Measurements from ENCODE around the gene LRRC4C.

DNA sequence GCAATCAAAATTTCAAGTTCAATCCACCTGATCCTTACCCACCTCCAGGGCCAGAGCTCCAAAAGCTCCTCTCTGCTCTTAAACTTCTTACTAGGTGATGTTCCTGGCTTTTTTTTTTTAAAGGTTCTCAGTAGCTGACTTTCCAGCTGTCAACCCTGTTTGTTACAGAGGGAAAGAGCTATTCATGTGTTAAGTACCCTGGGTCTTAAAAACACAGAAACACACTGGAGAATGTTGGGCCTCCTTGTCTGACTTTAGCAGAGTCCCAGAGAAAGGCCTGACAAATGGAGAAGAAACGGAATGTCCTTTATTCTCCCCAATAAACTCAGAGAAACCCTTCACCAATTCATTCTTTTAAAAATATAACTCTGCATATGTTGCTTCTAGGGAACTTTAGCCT, 3.2 kb downstream of the LRRC4C start:
- TF ChIP-seq, protein P1, sequence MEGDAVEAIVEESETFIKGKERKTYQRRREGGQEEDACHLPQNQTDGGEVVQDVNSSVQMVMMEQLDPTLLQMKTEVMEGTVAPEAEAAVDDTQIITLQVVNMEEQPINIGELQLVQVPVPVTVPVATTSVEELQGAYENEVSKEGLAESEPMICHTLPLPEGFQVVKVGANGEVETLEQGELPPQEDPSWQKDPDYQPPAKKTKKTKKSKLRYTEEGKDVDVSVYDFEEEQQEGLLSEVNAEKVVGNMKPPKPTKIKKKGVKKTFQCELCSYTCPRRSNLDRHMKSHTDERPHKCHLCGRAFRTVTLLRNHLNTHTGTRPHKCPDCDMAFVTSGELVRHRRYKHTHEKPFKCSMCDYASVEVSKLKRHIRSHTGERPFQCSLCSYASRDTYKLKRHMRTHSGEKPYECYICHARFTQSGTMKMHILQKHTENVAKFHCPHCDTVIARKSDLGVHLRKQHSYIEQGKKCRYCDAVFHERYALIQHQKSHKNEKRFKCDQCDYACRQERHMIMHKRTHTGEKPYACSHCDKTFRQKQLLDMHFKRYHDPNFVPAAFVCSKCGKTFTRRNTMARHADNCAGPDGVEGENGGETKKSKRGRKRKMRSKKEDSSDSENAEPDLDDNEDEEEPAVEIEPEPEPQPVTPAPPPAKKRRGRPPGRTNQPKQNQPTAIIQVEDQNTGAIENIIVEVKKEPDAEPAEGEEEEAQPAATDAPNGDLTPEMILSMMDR (conservative IDR thresholded peaks at IDR 0.05 in 1 of 2, IDR thresholded peaks at IDR 0.05 in 1 of 2; ENCODE audit: low read depth in 1 of 2, low read length in 2 of 2): no peak
- no peak for TF ChIP-seq EZH2 (IDR thresholded peaks at IDR 0.05; ENCODE audit: low read length, missing control alignments)

Data from fibroblast of lung (primary cell).